ENCODE data around the gene HTR3B.
"Not testable (repeated sequence)": the region's sequence is repeated elsewhere in the genome, so short reads cannot be mapped to it uniquely, and the experiment has no call there.

HTR3B gene

DNA sequence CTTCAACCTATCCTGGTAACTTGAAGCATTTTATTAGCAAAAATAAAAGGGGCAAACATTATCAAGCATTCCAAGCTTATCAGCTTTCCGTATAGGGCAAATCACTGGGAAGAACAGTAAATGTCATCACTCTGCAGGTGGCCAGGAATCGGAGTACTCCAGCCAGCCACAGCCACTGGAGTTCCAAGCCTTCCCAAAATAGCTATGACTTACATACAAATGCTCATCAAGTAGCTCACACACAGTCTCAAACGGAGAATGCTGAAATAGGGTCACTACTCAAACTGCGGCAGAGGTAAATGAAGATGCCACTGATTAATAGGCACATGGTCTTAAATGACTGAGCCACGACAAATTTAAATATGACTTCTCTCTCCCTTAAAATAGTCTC, 31.4 kb upstream of the HTR3B start:
- no peaks in the 10 kb centered on the region for H3K36me3 ChIP-seq (ENCODE audit: control insufficient read depth, insufficient read depth, low read length)
- peaks cover 4% of the 10 kb centered on the region for H3K4me1 ChIP-seq (ENCODE audit: control insufficient read depth, insufficient read depth, low read length, poor library complexity, severe bottlenecking)
- H3K27me3 ChIP-seq (replicated peaks; ENCODE audit: control insufficient read depth, insufficient read depth, low read length, poor library complexity, severe bottlenecking) = no peaks in the 10 kb centered on the region
- DNase-seq = no peak
- no peaks in the 10 kb centered on the region for H3K9me3 ChIP-seq (ENCODE audit: control insufficient read depth, low read length)
- H3K4me3 ChIP-seq (ENCODE audit: insufficient read depth, low read depth, low read length, poor library complexity, severe bottlenecking) = no peak overlapping the region
- no peak overlapping the region for H3K27ac ChIP-seq (ENCODE audit: insufficient read depth, low read length, poor library complexity, severe bottlenecking)

DNA sequence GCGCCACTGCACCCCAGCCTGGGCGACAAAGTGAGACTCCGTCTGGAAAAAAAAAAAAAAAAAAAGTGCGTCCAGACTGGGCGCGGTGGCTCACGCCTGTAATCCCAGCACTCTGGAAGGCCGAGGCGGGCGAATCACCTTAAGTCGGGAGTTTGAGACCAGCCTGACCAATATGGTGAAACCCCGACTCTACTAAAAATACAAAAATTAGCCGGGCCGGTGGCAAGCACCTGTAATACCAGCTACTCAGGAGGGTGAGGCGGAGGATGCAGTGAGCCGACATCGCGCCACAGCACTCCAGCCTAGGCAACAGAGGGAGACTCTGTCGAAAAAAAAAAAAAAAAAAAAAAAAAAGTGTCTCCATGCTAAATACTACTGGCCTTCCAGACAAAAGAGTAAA, 30.5 kb upstream of the HTR3B start:
- Histone ChIP-seq H3K4me3 (ENCODE audit: insufficient read depth, low read depth, low read length, poor library complexity, severe bottlenecking) (no peak overlapping the region), H3K4me1 (ENCODE audit: control insufficient read depth, insufficient read depth, low read length, poor library complexity, severe bottlenecking) (peaks cover 4% of the 10 kb centered on the region), H3K27ac (ENCODE audit: insufficient read depth, low read length, poor library complexity, severe bottlenecking) (no peak overlapping the region), H3K9me3 (ENCODE audit: control insufficient read depth, low read length) (no peaks in the 10 kb centered on the region), H3K27me3 (replicated peaks; ENCODE audit: control insufficient read depth, insufficient read depth, low read length, poor library complexity, severe bottlenecking) (no peaks in the 10 kb centered on the region), H3K36me3 (ENCODE audit: control insufficient read depth, insufficient read depth, low read length) (no peaks in the 10 kb centered on the region)
- DNase-seq = no peak

DNA sequence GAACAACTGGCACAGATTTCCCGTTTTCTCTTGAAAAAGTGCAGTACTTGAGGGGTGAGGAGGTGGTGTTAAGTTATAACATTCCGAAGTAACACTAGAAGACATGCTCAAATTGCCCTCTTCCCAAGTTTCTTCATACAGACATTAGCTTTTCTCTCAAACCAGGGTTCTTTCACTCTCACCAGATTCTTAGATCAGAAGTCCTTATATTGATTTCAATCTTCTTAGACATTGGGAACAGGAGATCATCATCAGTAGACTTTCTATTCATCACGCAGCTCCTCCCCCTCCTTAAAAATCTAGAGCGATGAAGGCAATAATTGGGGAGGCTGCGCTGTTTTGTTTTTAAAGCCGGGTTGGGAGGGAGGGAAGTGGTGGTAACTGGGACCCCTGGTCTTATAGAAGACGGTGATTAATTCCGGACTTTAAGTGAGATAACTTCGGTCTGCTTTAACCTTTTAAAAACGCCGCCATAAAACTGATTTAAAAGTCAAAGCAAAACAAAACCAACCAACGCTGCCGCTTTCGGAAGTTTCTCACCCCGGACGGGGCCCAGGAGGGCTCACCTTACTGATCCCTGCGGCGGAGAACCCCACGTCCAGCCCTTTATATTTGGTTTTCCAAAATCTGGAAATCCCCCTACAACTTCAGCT, 29.9 kb upstream of the HTR3B start:
- Histone ChIP-seq H3K4me3 (ENCODE audit: insufficient read depth, low read depth, low read length, poor library complexity, severe bottlenecking) (peak overlapping the region; percentile 85), H3K27ac (ENCODE audit: insufficient read depth, low read length, poor library complexity, severe bottlenecking) (peak overlapping the region; percentile 65), H3K36me3 (ENCODE audit: control insufficient read depth, insufficient read depth, low read length) (no peaks in the 10 kb centered on the region), H3K9me3 (ENCODE audit: control insufficient read depth, low read length) (no peaks in the 10 kb centered on the region), H3K4me1 (ENCODE audit: control insufficient read depth, insufficient read depth, low read length, poor library complexity, severe bottlenecking) (peaks cover 4% of the 10 kb centered on the region), H3K27me3 (replicated peaks; ENCODE audit: control insufficient read depth, insufficient read depth, low read length, poor library complexity, severe bottlenecking) (no peaks in the 10 kb centered on the region)
- DNase-seq = no peak

DNA sequence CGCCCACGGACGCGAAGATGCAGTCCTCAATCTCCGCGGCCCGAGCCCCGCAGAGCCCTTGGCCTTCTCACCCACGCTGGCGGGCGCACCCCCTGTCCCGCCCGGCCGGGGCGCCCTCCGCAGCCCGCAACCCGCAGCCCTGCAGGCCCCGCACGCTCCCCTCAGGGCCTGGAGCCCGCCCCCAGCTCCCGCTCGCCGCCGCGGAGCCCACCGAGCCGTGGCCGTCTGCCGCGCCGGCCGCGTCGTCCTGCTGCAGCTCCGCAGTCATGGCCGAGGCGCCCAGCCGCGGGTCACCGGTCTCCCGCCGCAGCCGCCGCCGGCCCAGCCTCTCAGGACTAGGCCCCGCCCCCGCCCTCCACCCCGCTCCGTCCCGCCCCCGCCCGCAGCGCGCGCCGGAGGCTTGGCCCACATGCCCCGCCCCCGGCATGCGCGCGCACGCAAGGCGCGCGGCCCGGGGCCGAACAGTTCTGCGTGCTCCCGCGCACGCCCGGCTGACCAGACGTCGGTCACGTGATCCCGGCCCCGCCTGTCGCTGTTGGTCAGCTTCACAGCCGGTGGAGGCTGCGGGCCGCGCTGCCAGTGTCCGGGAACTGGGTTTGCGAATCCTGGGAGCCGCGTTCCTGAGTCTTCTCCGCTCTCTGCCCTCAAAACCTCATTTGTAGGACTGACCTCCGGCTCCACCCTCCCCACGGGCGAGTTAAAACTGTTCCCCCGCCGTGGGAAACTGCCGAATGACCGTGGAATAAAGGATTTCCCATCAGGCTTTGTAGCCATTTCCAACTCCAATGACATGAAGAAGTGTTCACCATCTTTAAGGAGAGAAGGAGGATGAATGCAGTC, 29.1 kb upstream of the HTR3B start, which contains the start of gene USP28:
Gene USP28, minus strand, starts transcription at position 339 of the 840 bp plus-strand sequence. Its CDS starts 71 bp downstream, at position 268.
- Histone ChIP-seq H3K4me1 (ENCODE audit: control insufficient read depth, insufficient read depth, low read length, poor library complexity, severe bottlenecking) (peaks cover 4% of the 10 kb centered on the region), H3K4me3 (ENCODE audit: insufficient read depth, low read depth, low read length, poor library complexity, severe bottlenecking) (peak within 1 kb of the TSS; percentile 85), H3K27me3 (replicated peaks; ENCODE audit: control insufficient read depth, insufficient read depth, low read length, poor library complexity, severe bottlenecking) (no peaks in the 10 kb centered on the region), H3K27ac (ENCODE audit: insufficient read depth, low read length, poor library complexity, severe bottlenecking) (peak within 1 kb of the TSS; percentile 65), H3K9me3 (ENCODE audit: control insufficient read depth, low read length) (no peaks in the 10 kb centered on the region), H3K36me3 (ENCODE audit: control insufficient read depth, insufficient read depth, low read length) (no peaks in the 10 kb centered on the region)
- DNase-seq = peak; percentile 62 to 68 (median 63)

DNA sequence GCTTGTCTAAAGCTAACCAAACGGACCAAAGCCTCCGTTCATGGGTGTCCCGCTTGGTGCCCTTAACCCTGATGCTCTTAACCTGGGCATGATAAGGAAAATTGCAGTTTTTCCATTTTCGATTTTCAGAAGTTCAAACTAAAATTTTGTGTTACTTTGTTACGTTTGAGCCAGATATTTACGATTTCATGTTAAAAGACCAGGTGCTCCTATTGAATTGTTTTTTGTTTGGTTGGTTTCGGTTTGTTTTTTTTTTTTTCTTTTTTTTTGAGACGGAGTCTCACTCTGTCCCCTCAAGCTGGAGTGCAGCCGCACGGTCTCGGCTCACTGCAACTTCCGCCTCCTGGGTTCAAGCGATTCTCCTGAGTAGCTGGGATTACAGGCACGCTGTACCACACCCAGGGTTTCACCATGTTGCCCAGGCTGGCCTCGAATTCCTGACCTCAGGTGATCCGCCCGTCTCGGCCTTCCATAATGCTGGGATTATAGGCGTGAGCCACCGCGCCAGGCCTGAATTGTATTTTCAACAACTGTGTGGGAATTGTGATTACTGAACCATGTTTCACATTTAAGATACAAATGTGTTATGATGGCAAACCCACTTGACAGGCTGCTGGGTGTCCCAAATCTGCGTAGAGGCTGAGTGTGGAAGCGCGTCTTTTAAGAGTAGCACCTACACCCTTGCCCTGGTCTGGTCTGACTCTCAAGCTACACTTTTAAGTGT, 28.4 kb upstream of the HTR3B start:
- Histone ChIP-seq H3K27me3 (replicated peaks; ENCODE audit: control insufficient read depth, insufficient read depth, low read length, poor library complexity, severe bottlenecking) (no peaks in the 10 kb centered on the region), H3K27ac (ENCODE audit: insufficient read depth, low read length, poor library complexity, severe bottlenecking) (peak overlapping the region; percentile 65), H3K4me3 (ENCODE audit: insufficient read depth, low read depth, low read length, poor library complexity, severe bottlenecking) (peak overlapping the region; percentile 65), H3K9me3 (ENCODE audit: control insufficient read depth, low read length) (no peaks in the 10 kb centered on the region), H3K36me3 (ENCODE audit: control insufficient read depth, insufficient read depth, low read length) (no peaks in the 10 kb centered on the region), H3K4me1 (ENCODE audit: control insufficient read depth, insufficient read depth, low read length, poor library complexity, severe bottlenecking) (peaks cover 4% of the 10 kb centered on the region)
- no peak for DNase-seq

DNA sequence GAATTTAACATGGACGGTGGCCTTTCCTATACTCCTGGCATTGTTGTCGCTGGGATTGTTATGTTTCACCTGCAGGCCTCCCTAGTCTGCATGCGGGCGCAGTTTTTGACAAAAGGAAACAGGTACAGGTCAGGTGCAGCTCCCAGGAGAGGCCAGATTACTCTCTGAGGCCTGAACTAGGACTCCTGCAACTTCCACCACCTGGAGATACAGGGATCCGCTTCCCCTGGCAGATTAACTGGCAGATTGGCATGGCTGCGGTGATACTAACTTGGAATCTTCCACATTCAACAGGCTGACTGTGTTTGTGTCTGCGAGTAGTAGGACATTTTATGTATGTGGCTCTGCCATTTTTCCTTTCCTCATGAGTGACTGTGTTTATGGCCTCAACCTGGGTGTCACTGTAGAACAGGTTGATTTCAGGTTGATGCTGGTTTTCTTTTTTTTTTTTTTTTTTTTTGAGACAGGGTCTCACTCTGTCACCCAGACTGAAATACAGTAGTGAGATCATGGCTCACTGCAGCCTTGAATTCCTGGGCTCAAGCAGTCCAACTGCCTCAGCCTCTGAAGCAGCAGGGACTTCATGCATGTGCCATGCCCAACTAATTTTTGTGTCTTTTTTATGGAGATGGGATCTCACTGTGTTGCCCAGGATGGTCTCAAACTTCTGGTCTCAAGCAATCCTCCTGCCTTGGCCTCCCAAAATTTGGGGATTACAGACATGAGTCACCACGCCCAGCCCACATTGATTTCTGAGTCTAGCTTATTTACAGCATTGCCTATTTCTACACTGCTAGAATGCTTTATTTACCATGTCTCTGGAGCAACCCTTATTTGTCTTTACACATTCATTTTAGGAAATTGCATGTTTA, 27.6 kb upstream of the HTR3B start:
- H3K36me3 ChIP-seq (ENCODE audit: control insufficient read depth, insufficient read depth, low read length) = no peaks in the 10 kb centered on the region
- H3K27me3 ChIP-seq (replicated peaks; ENCODE audit: control insufficient read depth, insufficient read depth, low read length, poor library complexity, severe bottlenecking) = no peaks in the 10 kb centered on the region
- no peak for DNase-seq
- peaks cover 4% of the 10 kb centered on the region for H3K4me1 ChIP-seq (ENCODE audit: control insufficient read depth, insufficient read depth, low read length, poor library complexity, severe bottlenecking)
- no peak overlapping the region for H3K4me3 ChIP-seq (ENCODE audit: insufficient read depth, low read depth, low read length, poor library complexity, severe bottlenecking)
- H3K27ac ChIP-seq (ENCODE audit: insufficient read depth, low read length, poor library complexity, severe bottlenecking) = no peak overlapping the region
- H3K9me3 ChIP-seq (ENCODE audit: control insufficient read depth, low read length) = no peaks in the 10 kb centered on the region

DNA sequence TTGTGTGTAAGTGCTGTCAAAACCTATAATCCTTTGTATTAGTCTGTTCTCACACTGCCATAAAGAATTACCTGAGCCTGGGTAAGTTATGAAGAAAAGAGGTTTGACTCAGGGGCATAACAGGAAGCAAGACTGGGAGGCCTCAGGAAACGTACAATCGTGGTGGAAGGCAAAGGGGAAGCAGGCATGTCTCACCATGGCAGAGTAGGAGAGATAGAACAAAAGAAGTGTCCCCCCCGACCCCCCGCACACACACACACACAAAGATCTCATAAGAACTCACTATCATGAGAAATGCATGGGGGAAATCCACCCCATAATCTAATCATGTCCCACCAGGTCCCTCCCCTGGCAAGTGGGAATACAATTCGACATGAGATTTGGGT, 26.9 kb upstream of the HTR3B start:
- H3K4me3 ChIP-seq (ENCODE audit: insufficient read depth, low read depth, low read length, poor library complexity, severe bottlenecking) = no peak overlapping the region
- H3K36me3 ChIP-seq (ENCODE audit: control insufficient read depth, insufficient read depth, low read length) = no peaks in the 10 kb centered on the region
- no peak for DNase-seq
- H3K4me1 ChIP-seq (ENCODE audit: control insufficient read depth, insufficient read depth, low read length, poor library complexity, severe bottlenecking) = peaks cover 4% of the 10 kb centered on the region
- H3K27me3 ChIP-seq (replicated peaks; ENCODE audit: control insufficient read depth, insufficient read depth, low read length, poor library complexity, severe bottlenecking) = no peaks in the 10 kb centered on the region
- no peak overlapping the region for H3K27ac ChIP-seq (ENCODE audit: insufficient read depth, low read length, poor library complexity, severe bottlenecking)
- no peaks in the 10 kb centered on the region for H3K9me3 ChIP-seq (ENCODE audit: control insufficient read depth, low read length)

DNA sequence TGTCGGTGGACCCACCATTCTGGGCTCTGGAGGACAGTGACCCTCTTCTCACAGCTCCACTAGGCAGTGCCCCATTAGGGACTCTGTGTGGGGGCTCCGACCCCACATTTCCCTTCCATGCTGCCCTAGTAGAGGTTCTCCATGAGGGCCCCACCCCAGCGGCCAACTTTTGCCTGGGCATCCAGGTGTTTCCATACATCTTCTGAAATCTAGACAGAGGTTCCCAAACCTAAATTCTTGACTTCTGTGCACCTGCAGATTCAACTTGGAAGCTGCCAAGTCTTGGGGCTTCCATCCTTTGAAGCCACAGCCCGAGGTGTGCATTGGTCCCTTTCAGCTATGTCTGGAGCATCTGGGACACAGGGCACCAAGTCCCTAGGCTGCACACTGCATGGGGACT, 25.1 kb upstream of the HTR3B start:
- not testable (repeated sequence) for DNase-seq; H3K27ac ChIP-seq (ENCODE audit: insufficient read depth, low read length, poor library complexity, severe bottlenecking); H3K9me3 ChIP-seq (ENCODE audit: control insufficient read depth, low read length); H3K4me3 ChIP-seq (ENCODE audit: insufficient read depth, low read depth, low read length, poor library complexity, severe bottlenecking); H3K36me3 ChIP-seq (ENCODE audit: control insufficient read depth, insufficient read depth, low read length); H3K27me3 ChIP-seq (replicated peaks; ENCODE audit: control insufficient read depth, insufficient read depth, low read length, poor library complexity, severe bottlenecking); H3K4me1 ChIP-seq (ENCODE audit: control insufficient read depth, insufficient read depth, low read length, poor library complexity, severe bottlenecking)

DNA sequence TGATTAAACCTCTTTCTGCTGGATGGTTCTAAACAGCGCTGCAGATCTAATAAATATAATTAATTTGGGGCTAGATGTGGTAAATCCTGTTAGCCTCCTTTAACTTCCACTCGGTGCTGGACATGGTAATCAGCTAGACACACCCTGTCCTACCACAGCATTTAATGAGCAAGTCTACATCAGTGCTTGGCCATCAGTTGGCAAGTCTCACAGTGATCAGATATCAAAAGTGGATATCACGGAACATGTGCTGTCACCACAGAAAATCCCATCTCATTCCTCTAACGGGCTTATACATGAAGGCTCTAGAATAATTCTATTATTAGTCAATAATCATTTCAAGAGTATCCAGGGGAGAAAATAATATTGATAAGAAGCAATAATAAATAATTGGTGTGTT, 23.6 kb upstream of the HTR3B start:
- no peaks in the 10 kb centered on the region for H3K36me3 ChIP-seq (ENCODE audit: control insufficient read depth, insufficient read depth, low read length)
- no peaks in the 10 kb centered on the region for H3K4me1 ChIP-seq (ENCODE audit: control insufficient read depth, insufficient read depth, low read length, poor library complexity, severe bottlenecking)
- no peaks in the 10 kb centered on the region for H3K27me3 ChIP-seq (replicated peaks; ENCODE audit: control insufficient read depth, insufficient read depth, low read length, poor library complexity, severe bottlenecking)
- H3K9me3 ChIP-seq (ENCODE audit: control insufficient read depth, low read length) = no peaks in the 10 kb centered on the region
- no peak for DNase-seq
- H3K27ac ChIP-seq (ENCODE audit: insufficient read depth, low read length, poor library complexity, severe bottlenecking) = no peak overlapping the region
- H3K4me3 ChIP-seq (ENCODE audit: insufficient read depth, low read depth, low read length, poor library complexity, severe bottlenecking) = no peak overlapping the region
